ENCODE measurements around the gene SMAD9.

Gene SMAD9

GRCh38 chr13:36841391-36841790 is 78.6 kb downstream of the SMAD9 start:
- no peak for DNase-seq (ENCODE audit: low read depth)
- H3K4me3 ChIP-seq (ENCODE audit: low read depth, low read length) = no peak overlapping the region
- TF ChIP-seq CTCF (IDR thresholded peaks at IDR 0.05; ENCODE audit: insufficient read depth, low read depth, low read length, missing control alignments) = no peak

- no peak for DNase-seq (ENCODE audit: low read depth)
- no peak overlapping the region for H3K4me3 ChIP-seq (ENCODE audit: low read depth, low read length)
- TF ChIP-seq CTCF (IDR thresholded peaks at IDR 0.05; ENCODE audit: insufficient read depth, low read depth, low read length, missing control alignments) = no peak
Observed at GRCh38 chr13:36840718-36841250, 79.3 kb downstream of the SMAD9 start.

- no peak overlapping the region for H3K4me3 ChIP-seq (ENCODE audit: low read depth, low read length)
- TF ChIP-seq CTCF (IDR thresholded peaks at IDR 0.05; ENCODE audit: insufficient read depth, low read depth, low read length, missing control alignments) = no peak
- no peak for DNase-seq (ENCODE audit: low read depth)
Observed at GRCh38 chr13:36839981-36840380, 80.1 kb downstream of the SMAD9 start.

DNA sequence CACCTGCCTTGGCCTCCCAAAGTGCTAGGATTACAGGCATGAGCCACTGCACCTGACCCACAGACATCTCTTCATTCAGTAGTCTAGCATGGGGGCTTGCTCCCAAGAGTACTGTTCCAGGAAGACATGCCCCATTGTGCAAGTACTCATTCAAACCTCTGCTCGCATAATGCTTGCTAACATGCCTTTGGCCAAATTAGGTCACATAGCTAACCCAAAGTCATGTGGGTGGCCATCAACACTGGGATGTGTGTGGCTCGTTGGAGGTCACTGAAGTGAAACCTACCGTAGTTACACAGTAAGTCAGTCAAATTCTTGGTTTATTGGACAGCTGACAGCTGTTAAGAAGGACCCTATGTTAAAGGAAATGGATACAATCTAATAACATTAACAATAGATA is 80.8 kb downstream of the SMAD9 start:
- TF ChIP-seq CTCF (IDR thresholded peaks at IDR 0.05; ENCODE audit: insufficient read depth, low read depth, low read length, missing control alignments) = no peak
- DNase-seq (ENCODE audit: low read depth) = no peak
- no peak overlapping the region for H3K4me3 ChIP-seq (ENCODE audit: low read depth, low read length)

GRCh38 chr13:36837354-36838092 is 82.5 kb downstream of the SMAD9 start:
- no peak for TF ChIP-seq CTCF (IDR thresholded peaks at IDR 0.05; ENCODE audit: insufficient read depth, low read depth, low read length, missing control alignments)
- no peak overlapping the region for H3K4me3 ChIP-seq (ENCODE audit: low read depth, low read length)
- no peak for DNase-seq (ENCODE audit: low read depth)

- TF ChIP-seq CTCF (IDR thresholded peaks at IDR 0.05; ENCODE audit: insufficient read depth, low read depth, low read length, missing control alignments) = no peak
- no peak for DNase-seq (ENCODE audit: low read depth)
Observed at GRCh38 chr13:36834299-36834698, 85.7 kb downstream of the SMAD9 start.

GRCh38 chr13:36831291-36831690 is 88.7 kb downstream of the SMAD9 start:
- H3K4me3 ChIP-seq (ENCODE audit: low read depth, low read length) = no peak overlapping the region
- no peak for DNase-seq (ENCODE audit: low read depth)
- no peak for TF ChIP-seq CTCF (IDR thresholded peaks at IDR 0.05; ENCODE audit: insufficient read depth, low read depth, low read length, missing control alignments)

More at GRCh38 chr13:36834299-36834698, 85.7 kb downstream of the SMAD9 start:
- H3K4me3 ChIP-seq (ENCODE audit: low read depth, low read length) = no peak overlapping the region

All from GM12865 (cell line).